ENCODE results near the gene ZNF215.
"Not testable (repeated sequence)": the region's sequence is repeated elsewhere in the genome, so short reads cannot be mapped to it uniquely, and the experiment has no call there.

ZNF215 gene

DNA sequence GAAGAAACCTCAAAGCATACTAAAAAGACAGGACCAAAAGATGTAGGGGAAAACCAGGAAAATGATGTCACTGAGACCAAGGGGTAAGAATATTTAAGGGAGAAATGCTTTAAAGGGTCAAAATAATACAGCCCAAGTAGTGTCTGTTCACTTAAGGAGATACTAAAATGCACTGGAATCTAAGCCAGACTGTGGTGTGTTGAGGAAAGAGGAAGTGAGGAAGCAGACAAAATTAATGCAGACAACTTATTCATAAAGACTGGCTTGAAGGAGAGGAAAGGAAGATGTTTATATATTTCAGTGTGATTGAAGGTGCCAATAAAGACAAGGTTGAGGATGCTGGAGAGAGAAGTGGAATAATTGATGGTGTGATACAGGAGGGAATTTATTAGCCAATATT, 15.7 kb downstream of the ZNF215 start:
- no peak for DNase-seq (ENCODE audit: low read depth)

DNA sequence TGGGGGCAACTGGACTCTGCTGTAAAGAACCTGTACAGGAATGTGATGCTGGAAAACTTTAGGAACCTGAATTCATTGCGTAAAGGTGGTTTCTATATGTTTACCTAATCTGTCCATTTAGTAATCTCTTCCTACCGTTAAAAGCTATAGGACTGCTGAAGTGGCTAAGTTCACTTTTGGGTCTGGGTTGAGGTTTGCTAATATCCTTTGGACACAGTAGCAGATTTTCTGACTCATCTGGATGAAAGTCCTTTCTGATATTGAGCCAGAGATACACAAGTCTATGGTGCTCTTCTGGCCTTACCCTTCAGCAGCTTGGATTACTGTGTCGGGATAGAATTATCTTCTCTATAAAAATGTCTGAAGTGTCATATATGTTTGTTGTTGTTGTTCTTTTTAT, 16.9 kb downstream of the ZNF215 start:
- no peak for DNase-seq (ENCODE audit: low read depth)

GRCh38 chr11:6954248-6954647, 28.0 kb downstream of the ZNF215 start:
- DNase-seq (ENCODE audit: low read depth) = not testable (repeated sequence)

- no peak for DNase-seq (ENCODE audit: low read depth)
Measured at GRCh38 chr11:6962141-6962540, 35.9 kb downstream of the ZNF215 start.

- no peak for DNase-seq (ENCODE audit: low read depth)
Measured at GRCh38 chr11:6962673-6963072, 36.4 kb downstream of the ZNF215 start.

GRCh38 chr11:6968816-6969215, 42.6 kb downstream of the ZNF215 start:
- DNase-seq (ENCODE audit: low read depth) = no peak

DNA sequence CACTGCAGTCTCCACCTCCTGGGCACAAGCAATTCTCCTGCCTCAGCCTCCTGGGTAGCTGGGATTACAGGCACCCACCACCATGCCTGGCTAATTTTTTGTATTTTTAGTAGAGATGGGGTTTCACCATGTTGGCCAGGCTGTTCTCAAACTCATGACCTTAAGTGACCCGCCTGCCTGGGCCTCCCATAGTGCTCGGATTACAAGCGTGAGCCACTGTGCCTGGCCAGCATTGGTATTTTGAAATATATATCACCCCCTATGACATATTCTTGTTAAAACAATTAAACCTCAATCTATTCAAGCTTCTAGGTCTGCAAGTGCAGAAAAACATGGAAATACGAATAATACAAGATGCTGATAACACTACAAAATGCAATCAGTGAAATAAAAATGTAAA, 43.6 kb downstream of the ZNF215 start:
- DNase-seq (ENCODE audit: low read depth) = not testable (repeated sequence)

DNA sequence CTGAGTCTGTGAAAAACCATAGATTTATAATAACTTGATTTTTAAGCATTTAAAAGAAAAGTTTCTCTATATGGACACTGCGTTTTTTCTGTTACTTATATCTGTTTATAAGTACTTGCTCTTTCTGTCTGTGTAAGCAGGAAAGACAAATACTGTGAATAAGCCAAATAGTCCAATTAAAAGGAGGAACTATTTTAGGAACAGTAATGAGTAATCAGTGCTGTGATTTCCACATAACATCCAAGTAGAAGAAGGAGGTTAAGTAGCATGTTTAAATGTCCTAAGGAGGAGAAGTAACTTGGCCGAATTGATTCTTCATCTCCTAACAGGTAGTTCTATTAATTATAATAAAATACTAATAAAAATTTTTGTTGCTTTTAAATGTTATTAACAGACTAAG, 53.1 kb downstream of the ZNF215 start:
- DNase-seq (ENCODE audit: low read depth) = no peak

- no peak for DNase-seq (ENCODE audit: low read depth)
Measured at GRCh38 chr11:6986487-6986886, 60.3 kb downstream of the ZNF215 start.

DNA sequence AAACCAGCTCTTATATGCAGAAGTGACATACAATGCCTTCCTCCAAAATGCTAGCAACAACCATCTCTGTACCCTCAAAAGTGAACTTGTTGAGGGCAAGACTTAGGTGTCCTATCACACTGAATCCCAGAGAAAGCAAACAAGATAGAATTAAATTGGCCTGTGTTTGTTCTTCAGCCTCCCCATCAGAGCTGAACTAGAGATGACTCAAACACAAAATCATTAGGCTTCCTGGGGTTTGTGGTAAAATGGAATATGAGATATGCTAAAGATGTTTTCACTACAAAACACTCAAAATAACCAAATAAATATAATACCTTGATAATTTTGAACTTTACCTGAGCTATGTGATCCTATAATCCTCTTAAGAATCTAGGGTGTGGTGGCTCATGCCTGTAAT, 62.3 kb downstream of the ZNF215 start:
- no peak for DNase-seq (ENCODE audit: low read depth)

DNA sequence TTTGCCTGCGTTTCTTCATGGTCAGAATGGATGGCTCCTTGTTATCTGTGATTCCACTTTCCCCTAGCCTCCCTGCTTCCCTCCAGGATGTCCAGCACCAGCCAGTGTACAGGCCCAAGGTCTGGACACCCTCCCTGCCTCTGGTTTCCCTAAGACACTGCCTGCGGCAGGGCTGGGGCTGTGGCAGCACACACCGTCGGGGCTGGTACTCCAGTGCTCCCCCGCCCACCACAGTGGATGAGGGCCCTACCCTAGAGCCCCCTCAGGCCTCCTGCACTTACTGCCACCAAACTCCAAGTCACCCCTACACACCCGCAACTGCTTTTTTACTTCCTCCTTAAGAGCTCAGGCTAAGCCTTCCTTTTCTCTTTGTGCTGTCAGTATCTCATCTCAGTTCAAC, 65.0 kb downstream of the ZNF215 start:
- no peak for DNase-seq (ENCODE audit: low read depth)

- DNase-seq (ENCODE audit: low read depth) = no peak
Measured at GRCh38 chr11:6992026-6992425, 65.8 kb downstream of the ZNF215 start.

GRCh38 chr11:6992457-6993417, 66.5 kb downstream of the ZNF215 start:
- no peak for DNase-seq (ENCODE audit: low read depth)

DNA sequence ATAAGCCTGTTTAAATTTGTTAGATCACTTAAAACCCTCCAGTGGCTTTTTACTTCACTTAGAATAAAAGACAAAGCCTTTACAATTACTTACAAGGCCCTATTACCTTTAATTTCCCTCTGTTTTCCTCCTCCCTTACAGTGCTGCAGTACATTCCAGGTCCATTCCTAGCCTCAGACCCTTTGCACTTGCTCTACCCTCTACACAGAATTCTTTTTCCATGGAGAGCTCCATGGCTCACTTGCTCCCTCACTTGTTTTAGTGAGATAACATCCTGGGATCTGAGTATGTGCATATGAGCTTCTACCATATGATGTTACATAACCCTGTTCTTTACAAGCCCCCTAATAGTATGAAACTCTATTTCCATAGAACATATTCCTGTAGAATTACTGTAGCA, 69.5 kb downstream of the ZNF215 start:
- DNase-seq (ENCODE audit: low read depth) = no peak

DNA sequence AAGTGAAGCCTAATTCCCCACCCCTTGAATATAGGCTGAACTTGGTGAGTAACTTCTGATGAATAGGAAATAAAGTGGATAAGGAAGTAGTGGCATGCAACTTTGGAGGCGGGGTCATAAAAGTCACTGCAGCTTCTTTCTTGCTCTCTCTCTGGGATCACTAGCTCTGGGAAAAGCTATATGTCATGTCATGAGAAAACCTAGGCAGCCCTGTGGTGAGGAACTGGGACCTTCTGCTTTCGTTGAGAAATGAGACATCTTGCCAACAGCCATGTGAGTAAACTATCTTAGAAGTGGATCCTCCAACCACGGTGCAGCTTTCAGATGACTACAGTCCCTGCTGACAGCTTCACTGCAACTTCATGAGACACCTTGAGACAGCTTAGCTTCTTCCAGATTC, 78.3 kb downstream of the ZNF215 start:
- no peak for DNase-seq (ENCODE audit: low read depth)
